Measurements from ENCODE around the gene ZNF366. TPM values are rescaled to one million over a fixed set of nuclear protein-coding genes. Genes with fewer than 3 reads are reported as not detected.

ZNF366 gene
- total RNA-seq, 2 experiments from 2014 or later, result not detected

- peaks cover 7% of the 10 kb centered on the region for H3K27me3 Mint-ChIP-seq
- DNase-seq, result no peak
- H3K4me3 Mint-ChIP-seq, result no peak overlapping the region
- ChIA-PET CTCF (no interaction called here), POLR2A (no interaction called here)
- H3K27ac Mint-ChIP-seq, result no peak overlapping the region
- H3K4me1 Mint-ChIP-seq, result no peaks in the 10 kb centered on the region
- no peaks in the 10 kb centered on the region for H3K36me3 Mint-ChIP-seq (ENCODE audit: low read depth)
- no peaks in the 10 kb centered on the region for H3K9me3 Mint-ChIP-seq
Measured at GRCh38 chr5:72463449-72464052, 43.7 kb downstream of the ZNF366 start.

DNA sequence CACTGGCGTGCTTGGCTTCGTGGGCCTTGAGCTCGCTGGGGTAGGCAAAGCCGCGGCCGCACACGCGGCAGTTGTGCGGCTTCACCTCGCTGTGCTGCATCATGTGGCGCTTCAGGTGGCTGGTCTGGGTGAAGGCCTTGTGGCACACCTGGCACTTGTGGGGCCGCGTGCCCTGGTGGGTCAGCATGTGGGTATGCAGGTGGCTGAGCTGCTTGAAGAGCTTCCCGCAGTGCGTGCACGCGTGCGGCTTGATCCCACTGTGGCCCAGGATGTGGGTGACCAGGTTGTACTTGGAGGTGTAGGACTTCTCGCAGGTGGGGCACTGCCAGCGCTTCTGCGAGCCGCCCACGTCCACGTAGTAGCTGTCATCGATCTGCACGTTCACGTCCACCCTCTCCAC, 46.8 kb downstream of the ZNF366 start:
- POLR2A ChIA-PET, result no interaction called here
- no peak overlapping the region for H3K27ac Mint-ChIP-seq
- no peak overlapping the region for H3K4me3 Mint-ChIP-seq
- CTCF ChIA-PET, result no interaction called here
- H3K9me3 Mint-ChIP-seq, result no peaks in the 10 kb centered on the region
- no peaks in the 10 kb centered on the region for H3K36me3 Mint-ChIP-seq (ENCODE audit: low read depth)
- H3K27me3 Mint-ChIP-seq, result peaks cover 4% of the 10 kb centered on the region
- no peaks in the 10 kb centered on the region for H3K4me1 Mint-ChIP-seq
- no peak for DNase-seq

DNA sequence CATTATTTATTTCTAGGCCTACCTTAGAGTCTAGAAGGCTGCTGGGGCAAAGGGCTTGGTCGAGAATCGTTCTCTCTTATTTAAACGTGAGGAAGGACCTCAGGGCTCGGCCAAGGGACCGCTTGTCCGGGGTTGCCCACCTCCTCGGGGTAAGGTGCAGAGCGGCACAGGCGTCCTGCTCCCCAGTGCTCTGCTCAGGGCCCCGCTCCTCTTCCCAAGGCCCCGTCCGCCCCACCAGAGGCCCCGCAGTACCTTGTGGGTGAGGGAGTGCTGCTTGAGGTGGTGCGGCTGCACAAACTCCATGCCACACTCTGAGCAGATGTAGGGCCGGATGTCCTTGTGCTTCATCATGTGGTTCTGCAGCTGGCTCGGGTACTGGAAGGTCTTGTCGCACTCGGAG, 47.3 kb downstream of the ZNF366 start:
- DNase-seq, result no peak
- H3K36me3 Mint-ChIP-seq (ENCODE audit: low read depth), result no peaks in the 10 kb centered on the region
- peaks cover under 1% of the 10 kb centered on the region for H3K27me3 Mint-ChIP-seq
- no peaks in the 10 kb centered on the region for H3K9me3 Mint-ChIP-seq
- ChIA-PET CTCF (no interaction called here), POLR2A (no interaction called here)
- H3K4me1 Mint-ChIP-seq, result no peaks in the 10 kb centered on the region
- H3K27ac Mint-ChIP-seq, result no peak overlapping the region
- H3K4me3 Mint-ChIP-seq, result no peak overlapping the region

- Mint-ChIP-seq H3K27ac (no peak overlapping the region), H3K4me3 (no peak overlapping the region), H3K36me3 (ENCODE audit: low read depth) (no peaks in the 10 kb centered on the region), H3K27me3 (no peaks in the 10 kb centered on the region), H3K9me3 (no peaks in the 10 kb centered on the region), H3K4me1 (no peaks in the 10 kb centered on the region)
- ChIA-PET CTCF (no interaction called here), POLR2A (no interaction called here)
- no peak for DNase-seq
Measured at GRCh38 chr5:72459089-72459661, 48.0 kb downstream of the ZNF366 start.

DNA sequence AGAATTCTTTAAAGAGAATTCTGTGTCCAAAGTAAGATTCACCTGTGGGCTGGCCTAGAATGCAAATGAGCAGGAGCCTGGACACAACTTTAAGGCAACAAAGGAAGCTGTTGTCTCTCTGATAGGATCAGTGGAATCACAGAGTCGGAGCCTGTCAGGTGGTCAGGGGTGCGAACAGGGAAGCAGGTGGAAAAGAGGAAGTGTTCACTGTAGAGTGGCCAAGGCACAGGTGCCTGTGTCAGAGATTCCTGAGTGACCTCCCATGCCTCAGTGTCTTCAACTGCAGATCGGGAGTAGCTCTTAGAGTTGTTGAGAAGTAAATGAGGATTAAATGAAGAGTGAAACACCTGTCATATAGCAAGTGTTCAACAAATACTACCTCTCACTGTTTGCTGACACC, 48.8 kb downstream of the ZNF366 start:
- Mint-ChIP-seq H3K36me3 (ENCODE audit: low read depth) (no peaks in the 10 kb centered on the region), H3K27ac (no peak overlapping the region), H3K4me1 (no peaks in the 10 kb centered on the region), H3K27me3 (no peaks in the 10 kb centered on the region), H3K9me3 (no peaks in the 10 kb centered on the region), H3K4me3 (no peak overlapping the region)
- POLR2A ChIA-PET, result no interaction called here
- CTCF ChIA-PET, result no interaction called here
- DNase-seq, result no peak

DNA sequence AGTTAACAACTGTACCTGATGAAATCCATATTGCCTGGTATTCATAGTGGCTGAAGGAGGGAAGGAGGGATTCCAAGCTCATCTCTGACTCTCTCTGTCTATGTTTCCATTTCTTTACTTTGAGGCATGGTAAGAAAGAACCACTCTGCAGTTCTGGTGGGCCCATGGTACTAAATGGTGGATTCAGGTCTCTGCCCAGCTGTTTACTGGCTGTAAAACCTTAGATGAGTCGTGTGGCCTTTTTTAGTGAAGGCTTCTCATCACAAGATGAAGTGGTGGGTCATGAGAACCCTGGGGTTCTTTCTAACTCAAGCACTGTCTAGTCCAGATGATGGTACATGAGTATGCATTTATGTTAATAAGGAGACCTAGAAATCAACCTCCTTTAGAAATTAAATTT, 49.7 kb downstream of the ZNF366 start:
- no peaks in the 10 kb centered on the region for H3K27me3 Mint-ChIP-seq
- POLR2A ChIA-PET, result no interaction called here

GRCh38 chr5:72456391-72457074, 50.7 kb downstream of the ZNF366 start:
- H3K36me3 Mint-ChIP-seq (ENCODE audit: low read depth), result no peaks in the 10 kb centered on the region
- no peaks in the 10 kb centered on the region for H3K4me1 Mint-ChIP-seq
- no peak overlapping the region for H3K4me3 Mint-ChIP-seq
- no peaks in the 10 kb centered on the region for H3K9me3 Mint-ChIP-seq
- DNase-seq, result no peak
- H3K27ac Mint-ChIP-seq, result no peak overlapping the region
- ChIA-PET CTCF (no interaction called here), POLR2A (no interaction called here)
- H3K27me3 Mint-ChIP-seq, result no peaks in the 10 kb centered on the region

More for the DNA sequence above, 49.7 kb downstream of the ZNF366 start:
- no peaks in the 10 kb centered on the region for H3K36me3 Mint-ChIP-seq (ENCODE audit: low read depth)
- no peaks in the 10 kb centered on the region for H3K9me3 Mint-ChIP-seq
- H3K4me3 Mint-ChIP-seq, result no peak overlapping the region
- CTCF ChIA-PET, result no interaction called here
- H3K4me1 Mint-ChIP-seq, result no peaks in the 10 kb centered on the region
- no peak overlapping the region for H3K27ac Mint-ChIP-seq
- no peak for DNase-seq

DNA sequence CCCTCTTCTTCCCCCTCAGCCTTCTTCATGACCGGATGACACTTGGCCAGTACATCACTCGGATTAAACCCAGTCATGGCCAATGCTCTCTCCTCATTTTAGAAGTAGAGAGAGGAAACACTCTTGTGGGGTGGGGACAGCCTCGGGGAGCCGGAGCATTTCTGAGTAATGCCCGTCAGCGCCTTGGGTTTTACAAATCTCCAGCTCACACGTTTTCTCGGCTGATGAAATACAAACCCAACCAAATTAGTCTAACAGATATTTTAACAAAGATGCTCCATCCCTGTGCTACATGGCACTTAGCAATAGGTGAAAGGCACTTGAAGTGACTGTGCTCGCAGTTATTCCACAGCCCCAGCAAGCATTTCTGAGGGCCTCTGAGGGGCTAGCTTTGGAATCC, 51.7 kb downstream of the ZNF366 start:
- H3K27ac Mint-ChIP-seq, result no peak overlapping the region
- ChIA-PET CTCF (no interaction called here), POLR2A (no interaction called here)
- H3K9me3 Mint-ChIP-seq, result no peaks in the 10 kb centered on the region
- H3K27me3 Mint-ChIP-seq, result peaks cover 3% of the 10 kb centered on the region
- H3K4me1 Mint-ChIP-seq, result no peaks in the 10 kb centered on the region
- H3K36me3 Mint-ChIP-seq (ENCODE audit: low read depth), result no peaks in the 10 kb centered on the region
- H3K4me3 Mint-ChIP-seq, result no peak overlapping the region
- DNase-seq, result no peak

DNA sequence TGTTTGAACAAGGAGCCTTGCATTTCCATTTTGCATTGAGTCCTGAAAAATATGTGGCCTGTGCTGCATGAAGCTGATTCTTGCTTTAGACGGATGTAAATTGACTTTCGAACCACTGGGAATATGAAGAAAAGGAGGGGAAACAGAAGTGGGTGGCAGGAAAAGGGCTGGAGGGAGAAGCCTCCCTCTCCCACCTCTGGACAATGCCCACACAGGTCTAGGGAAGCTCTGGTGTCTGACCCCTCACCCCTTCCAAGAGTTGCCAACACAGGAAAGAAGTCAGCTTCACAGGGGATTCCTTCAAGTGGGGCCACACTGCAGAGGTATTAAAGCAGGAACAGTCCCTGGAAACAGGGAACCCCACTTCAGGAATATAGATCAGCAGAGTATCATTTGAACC, 52.2 kb downstream of the ZNF366 start:
- ChIA-PET CTCF (no interaction called here), POLR2A (no interaction called here)
- Mint-ChIP-seq H3K27ac (no peak overlapping the region), H3K27me3 (peaks cover 3% of the 10 kb centered on the region), H3K9me3 (no peaks in the 10 kb centered on the region), H3K4me3 (no peak overlapping the region), H3K4me1 (no peaks in the 10 kb centered on the region), H3K36me3 (ENCODE audit: low read depth) (no peaks in the 10 kb centered on the region)
- no peak for DNase-seq

GRCh38 chr5:72453246-72453775, 53.9 kb downstream of the ZNF366 start:
- Mint-ChIP-seq H3K4me1 (no peaks in the 10 kb centered on the region), H3K9me3 (no peaks in the 10 kb centered on the region), H3K36me3 (ENCODE audit: low read depth) (no peaks in the 10 kb centered on the region), H3K27me3 (peaks cover 3% of the 10 kb centered on the region), H3K27ac (no peak overlapping the region), H3K4me3 (no peak overlapping the region)
- POLR2A ChIA-PET, result no interaction called here
- no peak for DNase-seq
- CTCF ChIA-PET, result no interaction called here

GRCh38 chr5:72452515-72453245, 54.5 kb downstream of the ZNF366 start:
- no peak overlapping the region for H3K27ac Mint-ChIP-seq
- H3K9me3 Mint-ChIP-seq, result no peaks in the 10 kb centered on the region
- POLR2A ChIA-PET, result no interaction called here
- no peak for DNase-seq
- H3K36me3 Mint-ChIP-seq (ENCODE audit: low read depth), result no peaks in the 10 kb centered on the region
- H3K4me3 Mint-ChIP-seq, result no peak overlapping the region
- H3K27me3 Mint-ChIP-seq, result peaks cover 3% of the 10 kb centered on the region
- no peaks in the 10 kb centered on the region for H3K4me1 Mint-ChIP-seq
- CTCF ChIA-PET, result no interaction called here

- CTCF ChIA-PET, result no interaction called here
- no peaks in the 10 kb centered on the region for H3K9me3 Mint-ChIP-seq
- POLR2A ChIA-PET, result no interaction called here
Measured at GRCh38 chr5:72451741-72452505, 55.3 kb downstream of the ZNF366 start.

DNA sequence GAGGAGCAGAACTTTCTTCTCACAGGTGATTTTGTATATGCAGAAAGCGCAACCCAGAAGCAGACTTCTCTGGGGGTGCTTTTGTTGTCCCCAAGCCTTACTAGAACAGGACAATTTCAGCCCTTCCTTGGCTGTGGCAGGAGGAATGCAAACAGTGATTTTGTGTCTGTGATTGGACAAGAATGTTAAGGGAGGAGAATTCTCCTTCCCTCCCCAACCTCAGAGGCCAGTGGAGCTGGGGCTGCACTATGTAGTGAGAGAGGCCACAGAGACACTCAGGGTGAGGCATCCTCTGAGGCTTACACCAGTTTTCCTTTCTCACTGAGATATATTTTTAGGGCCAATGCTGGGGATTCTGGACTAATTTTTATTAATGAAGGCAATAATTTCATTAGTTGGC, 58.8 kb downstream of the ZNF366 start:
- ChIA-PET POLR2A (no interaction called here), CTCF (no interaction called here)
- Mint-ChIP-seq H3K4me1 (no peaks in the 10 kb centered on the region), H3K27ac (no peak overlapping the region), H3K36me3 (ENCODE audit: low read depth) (no peaks in the 10 kb centered on the region), H3K9me3 (no peaks in the 10 kb centered on the region), H3K27me3 (peaks cover 3% of the 10 kb centered on the region), H3K4me3 (no peak overlapping the region)
- DNase-seq, result no peak

More at GRCh38 chr5:72451741-72452505, 55.3 kb downstream of the ZNF366 start:
- no peak for DNase-seq
- Mint-ChIP-seq H3K36me3 (ENCODE audit: low read depth) (no peaks in the 10 kb centered on the region), H3K27me3 (peaks cover 3% of the 10 kb centered on the region), H3K4me1 (no peaks in the 10 kb centered on the region), H3K27ac (no peak overlapping the region), H3K4me3 (no peak overlapping the region)

Data from activated CD4-positive, alpha-beta memory T cell treated with anti-CD3 and anti-CD28 coated beads, Interleukin-2, amount 10 ng/mL, durations not matched to agents 7 days and 5 days (primary cell).